ENCODE data around the gene PCNX3.

GRCh38 chr11:65595543-65596281 lies 19.9 kb upstream of the PCNX3 start, which contains the start of gene KCNK7:
- TF ChIP-seq CTCF (IDR thresholded peaks at IDR 0.05; ENCODE audit: borderline replicate concordance, extremely low read depth, low read length, poor library complexity, severe bottlenecking) (no peak), EZH2 (IDR thresholded peaks at IDR 0.05; ENCODE audit: borderline replicate concordance, low read depth, low read length, severe bottlenecking) (no peak)
